Parathyroid adenoma (tissue), 2 donors: ENCODE measurements around the gene ADISSP.

Source experiments
- H2AFZ ChIP-seq: fragments of 300-600 bp; sonication (generic); one replicate; pipeline ENCODE4 v1.7.0; 2017; ENCODE audit warnings: antibody characterized with exemption, mild to moderate bottlenecking
- H3K27ac ChIP-seq: fragments of 300-600 bp; sonication (generic); one replicate; pipeline ENCODE4 v1.7.0; 2017
- H3K27me3 ChIP-seq: fragments of 300-600 bp; sonication (generic); one replicate; pipeline ENCODE4 v1.7.0; 2017; ENCODE audit warnings: low read length; ENCODE audit not compliant: control insufficient read depth, insufficient read depth
- H3K36me3 ChIP-seq: fragments of 300-600 bp; sonication (generic); one replicate; pipeline ENCODE4 v1.7.0; 2017; ENCODE audit warnings: low read length; ENCODE audit not compliant: control insufficient read depth, insufficient read depth
- H3K4me1 ChIP-seq: fragments of 300-600 bp; sonication (generic); one replicate; pipeline ENCODE4 v1.7.0; 2017; ENCODE audit warnings: control low read depth
- H3K4me2 ChIP-seq: fragments of 300-600 bp; sonication (generic); one replicate; pipeline ENCODE4 v1.7.0; 2017; ENCODE audit warnings: low read length
- H3K4me3 ChIP-seq: fragments of 300-600 bp; sonication (generic); one replicate; pipeline ENCODE4 v1.7.0; 2017; ENCODE audit warnings: low read depth, low read length
- H3K79me2 ChIP-seq: fragments of 300-600 bp; sonication (generic); one replicate; pipeline ENCODE4 v1.7.0; 2017; ENCODE audit warnings: control low read depth
- H3K9ac ChIP-seq: fragments of 300-600 bp; sonication (generic); one replicate; pipeline ENCODE4 v1.7.0; 2017; ENCODE audit warnings: mild to moderate bottlenecking
- H3K9me3 ChIP-seq: fragments of 300-600 bp; sonication (generic); one replicate; pipeline ENCODE4 v1.7.0; 2017; ENCODE audit warnings: low read length; ENCODE audit not compliant: control insufficient read depth
- TF ChIP-seq, protein P1 (sequence below): fragments of 300-600 bp; sonication (generic); IDR thresholded peaks from one replicate; pipeline ENCODE4 v1.7.0; 2017; ENCODE audit warnings: antibody characterized with exemption, mild to moderate bottlenecking
- donor health status: primary hyperparathyroidism.

ADISSP gene

DNA sequence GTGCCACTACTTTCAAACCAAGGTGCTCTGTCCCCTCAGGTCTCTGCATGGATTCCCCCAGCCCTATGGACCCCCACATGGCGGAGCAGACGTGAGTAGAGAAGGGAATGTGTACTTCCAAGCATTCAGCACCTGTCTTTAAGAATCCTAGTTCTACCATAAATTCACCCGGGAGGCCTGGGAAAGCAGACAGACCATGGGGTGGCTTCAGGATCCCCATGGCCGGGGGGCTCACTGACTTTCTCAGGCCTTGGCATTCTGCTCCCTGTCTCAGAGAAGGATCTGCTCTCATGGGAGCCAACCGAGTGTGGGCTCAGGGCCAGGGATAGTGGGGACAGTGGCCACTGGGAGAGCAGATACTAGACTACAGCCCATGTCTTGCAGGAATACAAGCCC, 30.8 kb upstream of the ADISSP start:
- Histone ChIP-seq H3K27ac (no peak overlapping the region), H2AFZ (no peak overlapping the region), H3K27me3 (no peaks in the 10 kb centered on the region), H3K9ac (no peak overlapping the region), H3K4me1 (peaks cover 10% of the 10 kb centered on the region), H3K36me3 (no peaks in the 10 kb centered on the region), H3K4me2 (no peak overlapping the region), H3K4me3 (no peak overlapping the region), H3K79me2 (peaks cover 3% of the 10 kb centered on the region), H3K9me3 (no peaks in the 10 kb centered on the region)
- TF ChIP-seq, protein P1, sequence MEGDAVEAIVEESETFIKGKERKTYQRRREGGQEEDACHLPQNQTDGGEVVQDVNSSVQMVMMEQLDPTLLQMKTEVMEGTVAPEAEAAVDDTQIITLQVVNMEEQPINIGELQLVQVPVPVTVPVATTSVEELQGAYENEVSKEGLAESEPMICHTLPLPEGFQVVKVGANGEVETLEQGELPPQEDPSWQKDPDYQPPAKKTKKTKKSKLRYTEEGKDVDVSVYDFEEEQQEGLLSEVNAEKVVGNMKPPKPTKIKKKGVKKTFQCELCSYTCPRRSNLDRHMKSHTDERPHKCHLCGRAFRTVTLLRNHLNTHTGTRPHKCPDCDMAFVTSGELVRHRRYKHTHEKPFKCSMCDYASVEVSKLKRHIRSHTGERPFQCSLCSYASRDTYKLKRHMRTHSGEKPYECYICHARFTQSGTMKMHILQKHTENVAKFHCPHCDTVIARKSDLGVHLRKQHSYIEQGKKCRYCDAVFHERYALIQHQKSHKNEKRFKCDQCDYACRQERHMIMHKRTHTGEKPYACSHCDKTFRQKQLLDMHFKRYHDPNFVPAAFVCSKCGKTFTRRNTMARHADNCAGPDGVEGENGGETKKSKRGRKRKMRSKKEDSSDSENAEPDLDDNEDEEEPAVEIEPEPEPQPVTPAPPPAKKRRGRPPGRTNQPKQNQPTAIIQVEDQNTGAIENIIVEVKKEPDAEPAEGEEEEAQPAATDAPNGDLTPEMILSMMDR, result no peak

DNA sequence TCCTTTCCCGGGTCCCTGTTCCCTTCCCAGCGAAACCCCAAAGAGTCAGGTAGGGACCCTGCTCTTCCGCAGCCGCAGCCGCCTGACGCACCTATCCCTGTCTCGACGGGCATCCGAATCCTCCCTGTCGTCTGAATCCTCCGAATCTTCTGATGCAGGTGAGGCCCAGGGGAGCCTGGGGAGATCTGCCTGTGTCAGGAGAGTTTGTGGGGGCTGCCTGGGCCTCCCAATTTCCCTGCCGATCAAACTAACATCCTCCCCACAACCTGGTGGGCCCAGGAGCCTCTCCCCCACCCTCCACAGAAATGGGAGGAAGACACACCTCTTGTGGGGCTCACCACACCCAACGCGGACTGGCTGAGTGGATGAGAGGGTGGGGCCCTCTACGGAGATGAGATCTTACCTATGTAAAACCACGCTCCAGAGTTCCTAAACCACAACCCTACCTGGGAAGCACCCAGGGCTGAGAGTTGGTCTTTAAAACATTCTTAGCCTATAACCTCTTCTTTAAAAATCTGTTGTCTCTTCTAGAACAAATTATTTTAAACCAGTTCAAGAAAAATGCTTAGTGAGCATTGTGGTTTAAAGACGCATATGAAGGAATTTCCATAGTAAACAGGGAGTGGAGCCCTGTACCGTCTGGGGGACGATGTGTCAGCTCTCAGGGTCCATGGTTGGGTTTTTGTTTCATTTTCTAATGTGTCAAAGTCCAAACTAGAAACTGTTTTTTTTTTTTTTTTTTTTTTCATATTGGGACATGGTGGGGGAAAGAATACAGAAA, 30.2 kb upstream of the ADISSP start:
- H3K79me2 ChIP-seq, result peaks cover 3% of the 10 kb centered on the region
- H3K27ac ChIP-seq, result no peak overlapping the region
- no peak overlapping the region for H3K9ac ChIP-seq
- peaks cover 10% of the 10 kb centered on the region for H3K4me1 ChIP-seq
- H3K36me3 ChIP-seq, result no peaks in the 10 kb centered on the region
- H3K4me3 ChIP-seq, result no peak overlapping the region
- no peak overlapping the region for H3K4me2 ChIP-seq
- no peaks in the 10 kb centered on the region for H3K27me3 ChIP-seq
- H3K9me3 ChIP-seq, result no peaks in the 10 kb centered on the region
- TF ChIP-seq, protein P1, result no peak
- no peak overlapping the region for H2AFZ ChIP-seq

DNA sequence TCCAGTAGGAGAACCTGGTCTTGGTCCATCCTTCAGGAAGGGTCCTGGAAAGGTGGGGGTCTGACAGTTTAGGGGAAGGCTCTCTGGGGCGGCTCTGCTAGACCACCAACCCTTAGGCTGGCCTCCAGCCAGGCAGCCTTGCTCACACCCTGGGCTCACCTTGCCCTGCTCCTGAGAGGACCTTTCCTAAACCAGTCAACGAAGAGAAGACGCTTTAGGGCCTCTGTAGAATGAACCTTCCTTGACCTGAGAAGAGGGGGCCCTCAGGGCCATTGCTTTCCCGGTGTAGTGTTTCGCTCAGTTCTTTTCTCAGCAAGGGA, 29.6 kb upstream of the ADISSP start:
- Histone ChIP-seq H3K79me2 (peaks cover 3% of the 10 kb centered on the region), H3K4me2 (no peak overlapping the region), H3K9me3 (no peaks in the 10 kb centered on the region), H3K36me3 (no peaks in the 10 kb centered on the region), H3K27me3 (no peaks in the 10 kb centered on the region), H3K9ac (no peak overlapping the region), H3K4me3 (no peak overlapping the region), H3K27ac (no peak overlapping the region), H2AFZ (no peak overlapping the region), H3K4me1 (peaks cover 10% of the 10 kb centered on the region)
- TF ChIP-seq, protein P1, result no peak

DNA sequence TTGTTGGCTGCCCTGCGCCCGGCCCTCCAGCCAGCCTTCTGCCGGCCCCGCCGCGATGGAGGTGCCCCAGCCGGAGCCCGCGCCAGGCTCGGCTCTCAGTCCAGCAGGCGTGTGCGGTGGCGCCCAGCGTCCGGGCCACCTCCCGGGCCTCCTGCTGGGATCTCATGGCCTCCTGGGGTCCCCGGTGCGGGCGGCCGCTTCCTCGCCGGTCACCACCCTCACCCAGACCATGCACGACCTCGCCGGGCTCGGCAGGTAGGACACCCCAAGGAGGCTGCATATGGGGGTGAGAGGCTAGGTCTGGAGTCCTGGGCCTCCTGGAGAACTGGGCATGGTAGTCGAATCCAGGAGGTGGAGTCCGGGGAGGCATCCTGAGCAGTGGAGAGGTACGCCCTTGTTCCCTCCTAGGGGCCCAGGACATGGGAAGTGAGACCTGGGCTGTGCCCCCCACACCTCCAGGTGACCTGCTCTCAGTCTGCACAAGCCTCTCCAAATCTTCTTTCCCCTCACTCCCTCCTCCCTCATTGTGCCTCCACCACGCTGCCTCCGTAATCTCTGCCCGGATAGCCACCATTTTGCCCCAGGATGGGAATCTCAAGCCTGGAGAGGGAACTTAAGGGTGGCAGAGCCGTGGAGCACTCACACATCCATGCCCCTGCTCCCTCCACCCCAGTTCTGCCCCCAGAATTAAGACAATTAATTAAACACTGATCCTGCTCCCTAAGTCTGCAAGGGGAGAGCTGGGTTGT, 29.1 kb upstream of the ADISSP start:
- Histone ChIP-seq H3K4me1 (peaks cover 10% of the 10 kb centered on the region), H3K27ac (no peak overlapping the region), H3K79me2 (peaks cover 3% of the 10 kb centered on the region), H2AFZ (peak overlapping the region; percentile 28), H3K9me3 (no peaks in the 10 kb centered on the region), H3K4me3 (no peak overlapping the region), H3K9ac (no peak overlapping the region), H3K27me3 (no peaks in the 10 kb centered on the region), H3K4me2 (peak overlapping the region; percentile 45), H3K36me3 (no peaks in the 10 kb centered on the region)
- TF ChIP-seq, protein P1, result no peak
